Skeletal muscle tissue (tissue), 4 donors: ENCODE measurements around the gene RPS10. TPM values are rescaled to one million over a fixed set of nuclear protein-coding genes. Genes with fewer than 3 reads are reported as not detected.
"Not testable (repeated sequence)": the region's sequence is repeated elsewhere in the genome, so short reads cannot be mapped to it uniquely, and the experiment has no call there.

Experiments used
- H3K27ac ChIP-seq: one replicate; pipeline ENCODE4 v1.7.0; 2013; ENCODE audit warnings: mild to moderate bottlenecking, low read depth, low read length, inconsistent platforms
- H3K27me3 ChIP-seq, 3 donors: one replicate each; pipeline ENCODE4 v1.7.0; 2013; ENCODE audit warnings: low read length in 3 of 3; ENCODE audit not compliant: control insufficient read depth in 3 of 3, insufficient read depth in 3 of 3
- H3K36me3 ChIP-seq, 3 donors: one replicate each; pipeline ENCODE4 v1.7.0; 2013; ENCODE audit warnings: low read length in 3 of 3; ENCODE audit not compliant: control insufficient read depth in 3 of 3, insufficient read depth in 3 of 3
- H3K4me1 ChIP-seq, 3 donors: one replicate each; pipeline ENCODE4 v1.7.0; 2013; ENCODE audit warnings: low read length in 3 of 3, mild to moderate bottlenecking in 3 of 3; ENCODE audit not compliant: control insufficient read depth in 3 of 3, insufficient read depth in 3 of 3
- H3K4me3 ChIP-seq, 3 donors: one replicate each; pipeline ENCODE4 v1.7.0; 2013; ENCODE audit warnings: low read length in 3 of 3
- H3K9ac ChIP-seq, 3 donors: one replicate each; pipeline ENCODE4 v1.7.0; 2013; ENCODE audit warnings: low read length in 3 of 3, mild to moderate bottlenecking in 3 of 3, moderate library complexity in 2 of 3, low read depth in 1 of 3
- H3K9me3 ChIP-seq, 3 donors: one replicate each; pipeline ENCODE4 v1.7.0; 2013; ENCODE audit warnings: low read length in 3 of 3; ENCODE audit not compliant: control insufficient read depth in 3 of 3
- total RNA-seq: library from RNA; depleted of rRNA; stranded (reverse); fragments of >200 nt; gene quantifications from one replicate; pipeline ENCODE4 v1.2.3, GENCODE V29; 2014
- donor health status: Osteomylitis.

The RPS10 gene
- total RNA-seq, 1 donor from 2014 or later, result 1,815 TPM

- peak overlapping the region; percentile 84 for H3K27ac ChIP-seq
- H3K4me1 ChIP-seq, result peaks cover 12 to 21% (median 12%) of the 10 kb centered on the region in 3 donors
- H3K27me3 ChIP-seq, result no peaks in the 10 kb centered on the region
- H3K9me3 ChIP-seq, result no peaks in the 10 kb centered on the region
- peak overlapping the region; percentile 97 to 100 (median 98) for H3K9ac ChIP-seq
- H3K36me3 ChIP-seq, result peaks cover 37 to 43% (median 40%) of the 10 kb centered on the region in 3 donors
- H3K4me3 ChIP-seq, result peak overlapping the region; percentile 86 to 94 (median 90)
Measured at GRCh38 chr6:34425132-34425497, 754 bp downstream of the RPS10 start.

- Histone ChIP-seq H3K9me3 (no peaks in the 10 kb centered on the region), H3K36me3 (peaks cover 40 to 49% (median 44%) of the 10 kb centered on the region in 3 donors), H3K27me3 (no peaks in the 10 kb centered on the region), H3K4me1 (peaks cover 12 to 21% (median 12%) of the 10 kb centered on the region in 3 donors), H3K4me3 (peak overlapping the region; percentile 86 to 94 (median 90)), H3K9ac (peak overlapping the region; percentile 97 to 100 (median 98)), H3K27ac (peak overlapping the region; percentile 84)
Measured at GRCh38 chr6:34424200-34425131, 1.4 kb downstream of the RPS10 start.

DNA sequence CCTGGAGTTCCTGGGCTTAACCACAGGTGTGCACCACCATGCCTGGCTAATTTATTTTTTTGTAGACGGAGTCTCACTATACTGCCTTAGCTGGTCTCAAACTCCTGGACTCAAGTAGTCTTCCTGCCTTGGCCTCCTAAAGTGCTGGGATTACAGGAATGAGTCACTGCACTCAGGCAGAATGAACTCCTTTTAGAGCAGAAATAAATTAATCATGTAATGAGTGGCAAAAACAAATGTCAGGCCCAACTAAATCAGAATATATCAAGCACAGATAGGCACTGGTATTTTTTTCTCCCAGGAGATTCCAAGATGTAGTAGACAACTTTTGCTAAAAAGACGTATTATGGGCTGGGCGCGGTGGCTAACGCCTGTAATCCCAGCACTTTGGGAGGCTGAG, 2.6 kb downstream of the RPS10 start:
- no peak overlapping the region for H3K4me3 ChIP-seq
- H3K4me1 ChIP-seq, result peaks cover 12 to 21% (median 12%) of the 10 kb centered on the region in 3 donors
- no peak overlapping the region for H3K27ac ChIP-seq
- H3K27me3 ChIP-seq, result no peaks in the 10 kb centered on the region
- peaks cover 40 to 55% (median 51%) of the 10 kb centered on the region in 3 donors for H3K36me3 ChIP-seq
- no peaks in the 10 kb centered on the region for H3K9me3 ChIP-seq
- H3K9ac ChIP-seq, result no peak overlapping the region

GRCh38 chr6:34418367-34418766, 7.5 kb downstream of the RPS10 start:
- H3K36me3 ChIP-seq, result peaks cover 34 to 58% (median 58%) of the 10 kb centered on the region in 3 donors
- no peak overlapping the region for H3K27ac ChIP-seq
- H3K4me1 ChIP-seq, result peaks cover 6 to 8% (median 7%) of the 10 kb centered on the region in 3 donors
- no peak overlapping the region for H3K4me3 ChIP-seq
- H3K27me3 ChIP-seq, result no peaks in the 10 kb centered on the region
- no peak overlapping the region for H3K9ac ChIP-seq
- H3K9me3 ChIP-seq, result no peaks in the 10 kb centered on the region

GRCh38 chr6:34416877-34417371, 8.9 kb downstream of the RPS10 start:
- Histone ChIP-seq H3K27ac (no peak overlapping the region), H3K36me3 (peaks cover 21 to 45% (median 44%) of the 10 kb centered on the region in 3 donors), H3K4me1 (peaks cover 6 to 8% (median 7%) of the 10 kb centered on the region in 3 donors)

GRCh38 chr6:34414999-34415858, 10.6 kb downstream of the RPS10 start:
- Histone ChIP-seq H3K4me1 (peaks cover 6 to 8% (median 7%) of the 10 kb centered on the region in 3 donors), H3K9ac (peak overlapping the region in 2 of 3 donors; percentile 12 to 54), H3K36me3 (peaks cover 13 to 34% (median 31%) of the 10 kb centered on the region in 3 donors), H3K4me3 (no peak overlapping the region), H3K27me3 (no peaks in the 10 kb centered on the region), H3K27ac (peak overlapping the region; percentile 50), H3K9me3 (no peaks in the 10 kb centered on the region)

More at GRCh38 chr6:34416877-34417371, 8.9 kb downstream of the RPS10 start:
- H3K9me3 ChIP-seq, result no peaks in the 10 kb centered on the region
- H3K9ac ChIP-seq, result no peak overlapping the region
- H3K27me3 ChIP-seq, result no peaks in the 10 kb centered on the region
- no peak overlapping the region for H3K4me3 ChIP-seq

GRCh38 chr6:34412643-34413214, 13.1 kb downstream of the RPS10 start:
- H3K27me3 ChIP-seq, result no peaks in the 10 kb centered on the region
- no peak overlapping the region for H3K4me3 ChIP-seq
- no peaks in the 10 kb centered on the region for H3K9me3 ChIP-seq
- H3K9ac ChIP-seq, result no peak overlapping the region
- peaks cover 8 to 17% (median 15%) of the 10 kb centered on the region in 3 donors for H3K36me3 ChIP-seq
- H3K27ac ChIP-seq, result no peak overlapping the region
- peaks cover 6 to 8% (median 7%) of the 10 kb centered on the region in 3 donors for H3K4me1 ChIP-seq

- H3K27me3 ChIP-seq, result no peaks in the 10 kb centered on the region
- H3K9me3 ChIP-seq, result no peaks in the 10 kb centered on the region
- H3K27ac ChIP-seq, result no peak overlapping the region
- peaks cover under 1 to 10% (median 7%) of the 10 kb centered on the region in 3 donors for H3K36me3 ChIP-seq
- no peak overlapping the region for H3K9ac ChIP-seq
- no peak overlapping the region for H3K4me3 ChIP-seq
- peaks cover 6 to 8% (median 7%) of the 10 kb centered on the region in 3 donors for H3K4me1 ChIP-seq
Measured at GRCh38 chr6:34412016-34412415, 13.9 kb downstream of the RPS10 start.

- H3K27me3 ChIP-seq, H3K9ac ChIP-seq, H3K4me1 ChIP-seq: not testable (repeated sequence)
Measured at GRCh38 chr6:34407915-34408314, 18.0 kb downstream of the RPS10 start.

More at GRCh38 chr6:34407915-34408314, 18.0 kb downstream of the RPS10 start:
- H3K36me3 ChIP-seq, H3K9me3 ChIP-seq, H3K27ac ChIP-seq, H3K4me3 ChIP-seq: not testable (repeated sequence)
